GM19025 (cell line): ENCODE measurements around the gene TP53.
"Not testable (repeated sequence)": the region's sequence is repeated elsewhere in the genome, so short reads cannot be mapped to it uniquely, and the experiment has no call there.

Experiments
- ATAC-seq: cut with Tn5 transposase; IDR thresholded peaks from one replicate; pipeline ENCODE4 v1.9.1; 2021; ENCODE audit warnings: mild to moderate bottlenecking, low read depth, moderate library complexity; ENCODE audit not compliant: unreplicated experiment

The TP53 gene

GRCh38 chr17:7634384-7634783 lies 52.9 kb downstream of the TP53 start:
- ATAC-seq: no peak

GRCh38 chr17:7633093-7633492 lies 54.2 kb downstream of the TP53 start:
- no peak for ATAC-seq

- no peak for ATAC-seq
Measured at GRCh38 chr17:7632492-7632894, 54.8 kb downstream of the TP53 start.

- ATAC-seq: no peak
Measured at GRCh38 chr17:7631398-7632380, 55.6 kb downstream of the TP53 start.

- no peak for ATAC-seq
Measured at GRCh38 chr17:7629939-7630571, 57.2 kb downstream of the TP53 start, which contains the start of gene SHBG. TSS of gene SHBG (plus strand) at chr17:7630135. CDS start at chr17:7630173, 38 bp downstream.

GRCh38 chr17:7627250-7628121 lies 59.8 kb downstream of the TP53 start, which contains the start of gene SAT2:
TSS of gene SAT2 (minus strand) at chr17:7627821. CDS start at chr17:7627635, 186 bp downstream.
- ATAC-seq: peak; percentile 85

GRCh38 chr17:7626956-7627249 lies 60.4 kb downstream of the TP53 start:
- ATAC-seq: no peak

- no peak for ATAC-seq
Measured at GRCh38 chr17:7626307-7626706, 61.0 kb downstream of the TP53 start.

GRCh38 chr17:7625749-7626148 lies 61.5 kb downstream of the TP53 start:
- not testable (repeated sequence) for ATAC-seq

- no peak for ATAC-seq
Measured at GRCh38 chr17:7623661-7624060, 63.6 kb downstream of the TP53 start.

GRCh38 chr17:7620835-7621234 lies 66.5 kb downstream of the TP53 start:
- no peak for ATAC-seq

- no peak for ATAC-seq
Measured at GRCh38 chr17:7618608-7619007, 68.7 kb downstream of the TP53 start.
